Hepatocyte (in vitro differentiated cells): ENCODE measurements around the gene CAMK4. TPM values are rescaled to one million over a fixed set of nuclear protein-coding genes. Genes with fewer than 3 reads are reported as not detected.

Source experiments
- DNase-seq: peaks from one replicate; pipeline ENCODE4 v3.0.0-alpha.2; 2016; ENCODE audit warnings: low spot score
- H2AFZ ChIP-seq: fragments of 200-600 bp; sonication (generic); 2 replicates; pipeline ENCODE4 v1.6.0; 2016; ENCODE audit warnings: antibody characterized with exemption, mild to moderate bottlenecking
- H3K27ac ChIP-seq: fragments of 200-600 bp; sonication (generic); 2 replicates; pipeline ENCODE4 v1.5.1; 2016; ENCODE audit warnings: mild to moderate bottlenecking
- H3K27me3 ChIP-seq: fragments of 200-600 bp; sonication (generic); 2 replicates; pipeline ENCODE4 v1.6.1; 2016
- H3K36me3 ChIP-seq: fragments of 200-600 bp; sonication (generic); replicated peaks from 2 replicates; pipeline ENCODE4 v1.5.1; 2016; ENCODE audit warnings: low read depth; ENCODE audit not compliant: insufficient read depth
- H3K4me1 ChIP-seq: fragments of 200-600 bp; sonication (generic); 2 replicates; pipeline ENCODE4 v1.5.1; 2016; ENCODE audit warnings: mild to moderate bottlenecking, moderate library complexity; ENCODE audit not compliant: insufficient read depth
- H3K4me2 ChIP-seq: fragments of 200-600 bp; sonication (generic); 2 replicates; pipeline ENCODE4 v1.6.0; 2016
- H3K4me3 ChIP-seq: fragments of 200-600 bp; sonication (generic); 2 replicates; pipeline ENCODE4 v1.5.1; 2016; ENCODE audit warnings: mild to moderate bottlenecking
- H3K79me2 ChIP-seq: fragments of 200-600 bp; sonication (generic); 2 replicates; pipeline ENCODE4 v1.6.0; 2017; ENCODE audit warnings: mild to moderate bottlenecking
- H3K9me2 ChIP-seq: fragments of 200-600 bp; sonication (generic); replicated peaks from 2 replicates; pipeline ENCODE4 v1.6.0; 2017; ENCODE audit warnings: mild to moderate bottlenecking; ENCODE audit not compliant: insufficient read depth
- H3K9me3 ChIP-seq: fragments of 200-600 bp; sonication (generic); 2 replicates; pipeline ENCODE4 v1.5.1; 2016; ENCODE audit warnings: low read depth, mild to moderate bottlenecking
- H4K20me1 ChIP-seq: fragments of 200-600 bp; sonication (generic); 2 replicates; pipeline ENCODE4 v1.6.0; 2016; ENCODE audit warnings: mild to moderate bottlenecking; ENCODE audit not compliant: insufficient read depth, poor library complexity, severe bottlenecking
- EZH2 ChIP-seq: fragments of 200-600 bp; sonication (generic); IDR thresholded peaks from 2 replicates; pipeline ENCODE4 v1.6.1; 2016; ENCODE audit warnings: antibody characterized with exemption, mild to moderate bottlenecking, borderline replicate concordance
- EZH2phosphoT487 ChIP-seq: fragments of 200-600 bp; sonication (generic); IDR thresholded peaks from one replicate; pipeline ENCODE4 v1.6.1; 2018; ENCODE audit warnings: antibody characterized with exemption, mild to moderate bottlenecking, low read depth, moderate library complexity; ENCODE audit not compliant: unreplicated experiment, severe bottlenecking
- WGBS: methylation state at CpG from one replicate; pipeline ENCODE4 v1.1.6; 2016; ENCODE audit warnings: low lambda C conversion rate; ENCODE audit errors: missing lambda C conversion rate; 5-methylcytosine and 5-hydroxymethylcytosine counted together
- polyA plus RNA-seq: library from polyadenylated mRNA; unstranded; fragments of >200 nt; fragmentation: Nextera tagmentation; extraction: Ambion mirVana; gene quantifications from 2 replicates; pipeline ENCODE4 v1.2.1, GENCODE V29; 2016
- total RNA-seq: library from RNA; depleted of rRNA; stranded (reverse); fragments of >200 nt; gene quantifications from 2 replicates; pipeline ENCODE4 v1.2.3, GENCODE V29; 2014
- TF ChIP-seq, protein P1 (sequence below): fragments of 200-600 bp; sonication (generic); IDR thresholded peaks from 2 replicates; pipeline ENCODE4 v1.5.1; 2016; ENCODE audit warnings: antibody characterized with exemption, mild to moderate bottlenecking; ENCODE audit not compliant: poor library complexity

Gene CAMK4
- total and polyA plus RNA-seq, 2 experiments from 2014 or later = 1.0 to 3.4 TPM

- Histone ChIP-seq H3K9me3 (no peaks in the 10 kb centered on the region), H4K20me1 (no peaks in the 10 kb centered on the region), H3K36me3 (no peaks in the 10 kb centered on the region), H3K27ac (no peak overlapping the region), H3K9me2 (no peaks in the 10 kb centered on the region), H3K4me2 (no peak overlapping the region), H3K4me3 (no peak overlapping the region), H3K79me2 (no peaks in the 10 kb centered on the region), H3K27me3 (peaks cover 2% of the 10 kb centered on the region), H2AFZ (no peak overlapping the region), H3K4me1 (no peaks in the 10 kb centered on the region)
- DNase-seq = no peak
- TF ChIP-seq EZH2 (no peak), EZH2phosphoT487 (no peak)
- TF ChIP-seq, protein P1, sequence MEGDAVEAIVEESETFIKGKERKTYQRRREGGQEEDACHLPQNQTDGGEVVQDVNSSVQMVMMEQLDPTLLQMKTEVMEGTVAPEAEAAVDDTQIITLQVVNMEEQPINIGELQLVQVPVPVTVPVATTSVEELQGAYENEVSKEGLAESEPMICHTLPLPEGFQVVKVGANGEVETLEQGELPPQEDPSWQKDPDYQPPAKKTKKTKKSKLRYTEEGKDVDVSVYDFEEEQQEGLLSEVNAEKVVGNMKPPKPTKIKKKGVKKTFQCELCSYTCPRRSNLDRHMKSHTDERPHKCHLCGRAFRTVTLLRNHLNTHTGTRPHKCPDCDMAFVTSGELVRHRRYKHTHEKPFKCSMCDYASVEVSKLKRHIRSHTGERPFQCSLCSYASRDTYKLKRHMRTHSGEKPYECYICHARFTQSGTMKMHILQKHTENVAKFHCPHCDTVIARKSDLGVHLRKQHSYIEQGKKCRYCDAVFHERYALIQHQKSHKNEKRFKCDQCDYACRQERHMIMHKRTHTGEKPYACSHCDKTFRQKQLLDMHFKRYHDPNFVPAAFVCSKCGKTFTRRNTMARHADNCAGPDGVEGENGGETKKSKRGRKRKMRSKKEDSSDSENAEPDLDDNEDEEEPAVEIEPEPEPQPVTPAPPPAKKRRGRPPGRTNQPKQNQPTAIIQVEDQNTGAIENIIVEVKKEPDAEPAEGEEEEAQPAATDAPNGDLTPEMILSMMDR = no peak
- WGBS = 68% methylated on average over 1 of the region's 1 CpG
Measured at GRCh38 chr5:111194053-111194452, 30.1 kb upstream of the CAMK4 start.

DNA sequence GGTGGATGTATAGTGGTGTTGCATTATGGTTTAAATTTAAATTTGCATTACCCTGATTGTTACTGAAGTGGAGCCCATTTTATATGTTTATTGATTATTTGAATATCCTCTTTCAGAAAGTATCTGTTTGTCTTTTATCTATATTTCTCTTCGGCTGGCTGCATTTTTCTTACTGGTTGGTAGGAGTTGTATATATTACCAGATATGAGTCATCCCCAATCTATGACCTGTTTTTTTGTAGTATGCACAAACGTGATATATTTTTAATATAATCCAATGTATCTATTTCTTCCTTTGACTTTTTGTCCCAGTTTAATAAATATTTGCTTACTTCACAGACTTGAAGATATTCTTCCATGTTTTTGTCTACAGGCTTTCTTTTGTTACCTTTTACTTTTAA lies 29.3 kb upstream of the CAMK4 start:
- H3K4me1 ChIP-seq = no peaks in the 10 kb centered on the region
- no peak for DNase-seq
- H3K9me3 ChIP-seq = no peaks in the 10 kb centered on the region

DNA sequence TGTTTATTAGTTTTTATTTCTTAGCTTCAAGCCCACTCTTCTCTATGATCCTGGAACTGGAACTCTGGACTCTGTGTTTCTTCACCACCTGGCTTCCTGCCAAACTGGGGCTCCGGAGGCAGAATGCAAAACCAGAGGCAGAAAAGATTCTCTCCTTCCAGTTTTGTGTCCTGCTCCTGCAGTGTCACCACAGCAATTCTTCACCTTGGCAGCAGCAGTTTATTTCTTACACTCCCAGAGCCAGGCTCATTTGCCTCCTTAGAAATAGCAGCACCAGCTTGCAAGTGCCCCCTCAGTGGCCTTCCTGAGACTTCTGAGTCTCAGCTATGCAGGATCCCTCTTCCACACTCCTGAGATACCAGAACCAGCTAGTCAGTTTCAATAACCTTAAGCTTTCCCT lies 26.7 kb upstream of the CAMK4 start:
- WGBS = 17% methylated on average over 1 of the region's 1 CpG
- no peak overlapping the region for H3K4me3 ChIP-seq
- no peaks in the 10 kb centered on the region for H3K9me3 ChIP-seq
- no peaks in the 10 kb centered on the region for H3K79me2 ChIP-seq
- DNase-seq = peak; percentile 41
- no peaks in the 10 kb centered on the region for H3K9me2 ChIP-seq
- no peak for TF ChIP-seq EZH2
- TF ChIP-seq, protein P1 = no peak
- no peak for TF ChIP-seq EZH2phosphoT487
- no peak overlapping the region for H2AFZ ChIP-seq
- no peaks in the 10 kb centered on the region for H3K36me3 ChIP-seq
- no peak overlapping the region for H3K27ac ChIP-seq
- no peaks in the 10 kb centered on the region for H3K27me3 ChIP-seq
- H3K4me2 ChIP-seq = peak overlapping the region; percentile 30
- no peaks in the 10 kb centered on the region for H4K20me1 ChIP-seq
- H3K4me1 ChIP-seq = no peaks in the 10 kb centered on the region

More for the DNA sequence above, 29.3 kb upstream of the CAMK4 start:
- no peak for TF ChIP-seq EZH2
- no peak for TF ChIP-seq EZH2phosphoT487
- TF ChIP-seq, protein P1 = no peak
- 58% methylated on average over 2 of the region's 2 CpGs for WGBS
- Histone ChIP-seq H4K20me1 (no peaks in the 10 kb centered on the region), H2AFZ (no peak overlapping the region), H3K36me3 (no peaks in the 10 kb centered on the region), H3K27me3 (peaks cover 2% of the 10 kb centered on the region), H3K79me2 (no peaks in the 10 kb centered on the region), H3K9me2 (no peaks in the 10 kb centered on the region), H3K4me2 (no peak overlapping the region), H3K27ac (no peak overlapping the region), H3K4me3 (no peak overlapping the region)

GRCh38 chr5:111198281-111198966 lies 25.8 kb upstream of the CAMK4 start:
- H3K36me3 ChIP-seq = no peaks in the 10 kb centered on the region
- H3K9me3 ChIP-seq = no peaks in the 10 kb centered on the region
- no peaks in the 10 kb centered on the region for H3K79me2 ChIP-seq
- no peak for DNase-seq
- TF ChIP-seq EZH2 (no peak), EZH2phosphoT487 (no peak)
- TF ChIP-seq, protein P1 = no peak
- no peak overlapping the region for H3K4me2 ChIP-seq
- H3K27ac ChIP-seq = no peak overlapping the region
- no peaks in the 10 kb centered on the region for H3K27me3 ChIP-seq
- no peak overlapping the region for H2AFZ ChIP-seq
- H3K4me1 ChIP-seq = no peaks in the 10 kb centered on the region
- H4K20me1 ChIP-seq = no peaks in the 10 kb centered on the region
- WGBS = 45% methylated on average over 4 of the region's 4 CpGs
- H3K9me2 ChIP-seq = no peaks in the 10 kb centered on the region
- no peak overlapping the region for H3K4me3 ChIP-seq
